Central memory CD8-positive, alpha-beta T cell (primary cell): ENCODE measurements around the gene TBX2.

Experiments
- ATAC-seq: fragments of 150-1000 bp; cut with Tn5 transposase; replicated peaks from 2 replicates; pipeline ENCODE4 v1.10.0; 2022; ENCODE audit warnings: mild to moderate bottlenecking, moderate FRiP score, moderate number of reproducible peaks; ENCODE audit not compliant: poor library complexity, severe bottlenecking; ENCODE audit errors: extremely low read depth
- DNase-seq, 2 donors: peaks; one replicate each; pipeline ENCODE4 v3.0.0; 2021; ENCODE audit warnings: low spot score in 2 of 2
- H3K27ac Mint-ChIP-seq: one replicate; pipeline ENCODE4 v1.8.0; 2022; ENCODE audit warnings: low read depth, mild to moderate bottlenecking, moderate library complexity, mixed read lengths
- H3K27me3 Mint-ChIP-seq: one replicate; pipeline ENCODE4 v1.8.0; 2022; ENCODE audit warnings: mixed read lengths
- H3K36me3 Mint-ChIP-seq: one replicate; pipeline ENCODE4 v1.8.0; 2022; ENCODE audit warnings: mild to moderate bottlenecking, moderate library complexity, mixed read lengths; ENCODE audit not compliant: insufficient read depth
- H3K4me1 Mint-ChIP-seq: one replicate; pipeline ENCODE4 v1.8.0; 2022; ENCODE audit warnings: mixed read lengths
- H3K4me3 Mint-ChIP-seq: one replicate; pipeline ENCODE4 v1.8.0; 2022; ENCODE audit warnings: mild to moderate bottlenecking, moderate library complexity, mixed read lengths
- H3K9me3 Mint-ChIP-seq: one replicate; pipeline ENCODE4 v1.8.0; 2022; ENCODE audit warnings: mixed read lengths

TBX2 gene

GRCh38 chr17:61456688-61457225, 57.1 kb downstream of the TBX2 start:
- Mint-ChIP-seq H3K4me3 (peak overlapping the region; percentile 51), H3K9me3 (no peaks in the 10 kb centered on the region)

DNA sequence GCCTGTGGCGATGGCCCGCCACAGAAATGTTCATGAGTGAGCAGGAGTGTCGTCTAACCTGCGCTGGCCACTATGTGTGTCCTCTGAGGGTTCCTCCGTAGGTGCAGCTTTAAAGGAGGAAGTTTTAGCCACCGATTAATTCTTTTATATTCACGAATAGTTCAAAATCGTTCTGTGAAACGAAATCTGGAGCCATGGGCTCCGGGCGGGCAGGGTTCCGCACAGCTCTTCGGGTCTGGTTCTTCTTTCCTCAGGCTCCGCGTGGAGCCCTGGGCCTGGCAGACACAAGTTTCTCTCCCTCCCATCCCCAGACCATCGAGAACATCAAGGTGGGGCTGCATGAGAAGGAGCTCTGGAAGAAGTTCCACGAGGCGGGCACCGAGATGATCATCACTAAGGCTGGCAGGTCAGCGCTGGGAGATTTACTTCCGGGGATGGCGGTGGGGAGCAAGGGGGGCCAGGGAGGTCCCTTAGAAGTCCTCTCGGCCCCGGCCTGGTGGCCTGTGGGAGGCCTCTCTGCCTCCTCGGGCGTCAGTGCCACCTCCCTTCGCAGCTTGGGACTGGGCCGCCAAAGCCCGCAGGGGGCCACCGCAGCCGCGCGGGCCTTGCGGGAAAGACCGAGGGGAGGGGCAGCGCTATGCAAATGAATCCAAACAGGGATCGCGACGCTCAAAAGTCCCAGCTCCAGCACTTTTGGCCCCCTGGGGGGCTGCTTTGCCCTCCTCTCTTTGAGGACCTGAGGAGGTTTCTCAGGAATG, 57.8 kb downstream of the TBX2 start:
- no peak overlapping the region for H3K27ac Mint-ChIP-seq
- no peak for ATAC-seq
- no peak for DNase-seq
- H3K4me3 Mint-ChIP-seq, result peak overlapping the region; percentile 51
- H3K27me3 Mint-ChIP-seq, result peaks cover 94% of the 10 kb centered on the region
- no peaks in the 10 kb centered on the region for H3K36me3 Mint-ChIP-seq
- H3K9me3 Mint-ChIP-seq, result no peaks in the 10 kb centered on the region
- H3K4me1 Mint-ChIP-seq, result peaks cover 27% of the 10 kb centered on the region

More at GRCh38 chr17:61456688-61457225, 57.1 kb downstream of the TBX2 start:
- DNase-seq, result no peak
- H3K4me1 Mint-ChIP-seq, result peaks cover 27% of the 10 kb centered on the region
- no peak overlapping the region for H3K27ac Mint-ChIP-seq
- H3K27me3 Mint-ChIP-seq, result peaks cover 90% of the 10 kb centered on the region
- no peaks in the 10 kb centered on the region for H3K36me3 Mint-ChIP-seq
- ATAC-seq, result no peak

DNA sequence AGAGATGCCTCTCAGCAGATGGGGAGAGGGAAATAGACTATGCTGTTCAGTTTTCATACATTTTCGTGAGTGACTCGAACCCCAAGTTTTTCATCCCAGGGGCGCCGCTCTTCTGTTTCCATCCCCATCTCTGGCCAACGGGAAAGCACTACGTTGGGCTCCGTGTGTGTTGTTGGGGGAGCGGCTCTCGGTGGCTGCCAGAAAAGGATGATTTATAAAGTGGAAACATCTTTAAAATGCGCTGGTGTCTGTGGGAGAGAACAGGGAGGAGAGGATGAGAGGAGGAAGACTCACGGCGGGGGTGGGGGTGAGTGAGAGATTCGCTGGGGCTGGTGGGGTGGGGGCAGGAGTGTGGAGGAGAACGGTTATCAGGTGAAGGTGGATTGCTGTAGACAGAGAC, 58.4 kb downstream of the TBX2 start:
- peak overlapping the region; percentile 51 for H3K4me3 Mint-ChIP-seq
- H3K27me3 Mint-ChIP-seq, result peaks cover 94% of the 10 kb centered on the region
- no peak overlapping the region for H3K27ac Mint-ChIP-seq
- peaks cover 2% of the 10 kb centered on the region for H3K36me3 Mint-ChIP-seq
- peaks cover 27% of the 10 kb centered on the region for H3K4me1 Mint-ChIP-seq
- H3K9me3 Mint-ChIP-seq, result no peaks in the 10 kb centered on the region
- ATAC-seq (no peak), DNase-seq (no peak)

GRCh38 chr17:61458421-61459141, 58.9 kb downstream of the TBX2 start:
- ATAC-seq (no peak), DNase-seq (no peak)
- peaks cover 25% of the 10 kb centered on the region for H3K4me1 Mint-ChIP-seq
- no peaks in the 10 kb centered on the region for H3K9me3 Mint-ChIP-seq
- H3K27ac Mint-ChIP-seq, result no peak overlapping the region
- H3K27me3 Mint-ChIP-seq, result peaks cover 94% of the 10 kb centered on the region
- H3K36me3 Mint-ChIP-seq, result peaks cover 2% of the 10 kb centered on the region
- no peak overlapping the region for H3K4me3 Mint-ChIP-seq
